Peyer's patch (tissue), 4 donors: ENCODE measurements around the gene SYPL1.

Source experiments
- CTCF ChIP-seq, 6 experiments: fragments of 450-650 bp in 4 of 6; fragments of 200-600 bp in 2 of 6; sonication (generic) in 1 of 6; IDR thresholded peaks; one replicate each; pipeline ENCODE4 v1.5.1; 2017 to 2019; ENCODE audit warnings: antibody characterized with exemption in 6 of 6, mild to moderate bottlenecking in 3 of 6, moderate library complexity in 1 of 6
- POLR2A ChIP-seq, 2 donors: fragments of 450-650 bp; IDR thresholded peaks; one replicate each; pipeline ENCODE4 v1.5.1; 2017; ENCODE audit warnings: antibody characterized with exemption in 2 of 2, mild to moderate bottlenecking in 2 of 2, moderate library complexity in 2 of 2

- no peak for TF ChIP-seq CTCF (IDR thresholded peaks at IDR 0.05)
- TF ChIP-seq POLR2A (IDR thresholded peaks at IDR 0.05), result no peak
These were observed 19.9 kb downstream of the SYPL1 start for GRCh38 chr7:106092204-106092603.
